HG03066 (cell line): ENCODE data around the gene ADAMTSL2.
"Not testable (repeated sequence)": the region's sequence is repeated elsewhere in the genome, so short reads cannot be mapped to it uniquely, and the experiment has no call there.

Source experiments
- ATAC-seq: cut with Tn5 transposase; IDR thresholded peaks from one replicate; pipeline ENCODE4 v1.9.1; 2021; ENCODE audit warnings: low read depth; ENCODE audit not compliant: unreplicated experiment

ADAMTSL2 gene

GRCh38 chr9:133553973-133554713 is 19.6 kb downstream of the ADAMTSL2 start:
- no peak for ATAC-seq

- ATAC-seq = no peak
Observed at GRCh38 chr9:133554729-133555128, 20.2 kb downstream of the ADAMTSL2 start.

- ATAC-seq = no peak
Observed at GRCh38 chr9:133556354-133556753, 21.9 kb downstream of the ADAMTSL2 start.

GRCh38 chr9:133557581-133557980 is 23.1 kb downstream of the ADAMTSL2 start:
- no peak for ATAC-seq

- peak; percentile 55 for ATAC-seq
Observed at GRCh38 chr9:133558191-133559126, 24.0 kb downstream of the ADAMTSL2 start.

GRCh38 chr9:133560311-133560710 is 25.8 kb downstream of the ADAMTSL2 start:
- ATAC-seq = no peak

- ATAC-seq = no peak
Observed at GRCh38 chr9:133560944-133561343, 26.4 kb downstream of the ADAMTSL2 start.

- ATAC-seq = no peak
Observed at GRCh38 chr9:133561976-133562554, 27.6 kb downstream of the ADAMTSL2 start.

GRCh38 chr9:133562611-133563290 is 28.2 kb downstream of the ADAMTSL2 start:
- ATAC-seq = no peak

GRCh38 chr9:133563291-133563796 is 28.8 kb downstream of the ADAMTSL2 start:
- no peak for ATAC-seq

GRCh38 chr9:133563814-133564213 is 29.3 kb downstream of the ADAMTSL2 start:
- ATAC-seq = not testable (repeated sequence)

- ATAC-seq = no peak
Observed at GRCh38 chr9:133564451-133565116, 30.1 kb downstream of the ADAMTSL2 start.

GRCh38 chr9:133566382-133566781 is 31.9 kb downstream of the ADAMTSL2 start:
- no peak for ATAC-seq

GRCh38 chr9:133566817-133567216 is 32.3 kb downstream of the ADAMTSL2 start:
- no peak for ATAC-seq

GRCh38 chr9:133568186-133568585 is 33.7 kb downstream of the ADAMTSL2 start:
- ATAC-seq = no peak

- no peak for ATAC-seq
Observed at GRCh38 chr9:133569121-133569785, 34.7 kb downstream of the ADAMTSL2 start.

GRCh38 chr9:133569891-133570690 is 35.6 kb downstream of the ADAMTSL2 start:
- no peak for ATAC-seq

- no peak for ATAC-seq
Observed at GRCh38 chr9:133570691-133571080, 36.2 kb downstream of the ADAMTSL2 start.
